OCI-LY1 (cell line): ENCODE data around the gene ADAMTSL1.

Experiments
- EZH2 ChIP-seq: fragments of 200-600 bp; sonication (generic), shearing (Covaris generic); IDR thresholded peaks from 2 replicates; pipeline ENCODE4 v1.8.0; 2017; ENCODE audit warnings: borderline replicate concordance, mixed run types, mild to moderate bottlenecking, antibody characterized with exemption, low read length, moderate library complexity, mixed read lengths
- TF ChIP-seq, protein P1 (sequence below): fragments of 200-600 bp; sonication (generic), shearing (Covaris generic); IDR thresholded peaks from 2 replicates; pipeline ENCODE4 v1.5.1; 2017; ENCODE audit warnings: mild to moderate bottlenecking, antibody characterized with exemption, low read length, moderate library complexity, mixed read lengths

DNA sequence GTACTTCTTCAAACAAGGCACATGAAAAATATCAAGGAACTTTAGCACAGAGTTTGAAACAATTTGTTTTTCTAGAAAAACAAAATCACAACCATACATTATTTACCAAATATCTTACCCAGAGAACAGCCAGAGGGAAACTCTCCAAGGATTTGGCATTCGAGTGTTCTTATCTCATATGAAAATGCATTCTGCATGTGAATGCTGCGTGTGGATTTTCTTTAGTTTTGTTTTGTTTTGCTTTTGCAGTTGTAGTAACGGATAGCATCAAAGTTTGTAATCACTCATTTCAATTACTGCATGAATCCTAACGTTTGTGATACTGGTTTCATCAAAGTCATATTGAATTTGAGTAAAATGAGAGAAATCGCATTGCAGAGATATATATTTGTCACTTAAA is 28.0 kb downstream of the ADAMTSL1 start:
- TF ChIP-seq, protein P1, sequence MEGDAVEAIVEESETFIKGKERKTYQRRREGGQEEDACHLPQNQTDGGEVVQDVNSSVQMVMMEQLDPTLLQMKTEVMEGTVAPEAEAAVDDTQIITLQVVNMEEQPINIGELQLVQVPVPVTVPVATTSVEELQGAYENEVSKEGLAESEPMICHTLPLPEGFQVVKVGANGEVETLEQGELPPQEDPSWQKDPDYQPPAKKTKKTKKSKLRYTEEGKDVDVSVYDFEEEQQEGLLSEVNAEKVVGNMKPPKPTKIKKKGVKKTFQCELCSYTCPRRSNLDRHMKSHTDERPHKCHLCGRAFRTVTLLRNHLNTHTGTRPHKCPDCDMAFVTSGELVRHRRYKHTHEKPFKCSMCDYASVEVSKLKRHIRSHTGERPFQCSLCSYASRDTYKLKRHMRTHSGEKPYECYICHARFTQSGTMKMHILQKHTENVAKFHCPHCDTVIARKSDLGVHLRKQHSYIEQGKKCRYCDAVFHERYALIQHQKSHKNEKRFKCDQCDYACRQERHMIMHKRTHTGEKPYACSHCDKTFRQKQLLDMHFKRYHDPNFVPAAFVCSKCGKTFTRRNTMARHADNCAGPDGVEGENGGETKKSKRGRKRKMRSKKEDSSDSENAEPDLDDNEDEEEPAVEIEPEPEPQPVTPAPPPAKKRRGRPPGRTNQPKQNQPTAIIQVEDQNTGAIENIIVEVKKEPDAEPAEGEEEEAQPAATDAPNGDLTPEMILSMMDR, result no peak
- TF ChIP-seq EZH2, result no peak
